GM21825 (cell line): ENCODE measurements around the gene TENM4.

ENCODE experiments used
- ATAC-seq: cut with Tn5 transposase; IDR thresholded peaks from one replicate; pipeline ENCODE4 v1.9.1; 2021; ENCODE audit warnings: mild to moderate bottlenecking, moderate library complexity; ENCODE audit not compliant: unreplicated experiment

TENM4 gene

DNA sequence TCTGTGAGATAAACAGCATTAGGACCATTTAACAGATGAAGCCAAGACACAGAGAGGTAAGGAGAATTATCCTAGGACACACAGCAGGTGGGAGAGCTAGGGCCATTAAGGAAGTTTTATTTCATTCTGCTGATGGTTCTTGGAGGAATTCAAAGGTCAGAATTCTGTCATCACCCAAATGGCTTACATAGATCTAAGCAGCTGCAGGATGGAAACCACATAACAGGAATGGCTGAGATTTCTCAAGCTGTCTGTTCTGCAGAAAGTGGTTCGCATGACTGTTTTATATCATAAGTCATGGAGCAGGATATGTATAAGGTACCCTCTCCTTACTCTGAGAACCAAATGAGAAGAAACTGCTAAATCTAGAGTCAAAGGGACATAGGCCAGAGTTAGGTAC lies 702.9 kb downstream of the TENM4 start:
- ATAC-seq: no peak

DNA sequence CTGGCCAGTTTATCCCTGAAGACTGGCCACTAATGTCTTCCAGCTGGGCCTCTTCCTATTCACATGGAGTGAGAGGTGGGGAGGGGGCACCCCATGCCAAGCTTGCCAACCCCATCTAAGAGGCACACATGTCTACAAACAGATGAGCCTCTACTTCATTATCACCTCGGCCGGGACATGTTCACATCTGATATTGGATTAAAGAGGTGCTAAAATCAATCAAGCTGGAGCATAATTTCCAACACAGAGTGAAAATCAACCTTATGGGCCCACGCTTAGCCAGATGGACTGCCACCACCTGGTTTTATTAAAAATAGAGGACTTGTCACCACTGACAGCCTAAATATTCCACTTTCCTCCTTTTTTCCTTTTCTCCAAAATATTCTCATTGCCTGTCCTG lies 703.5 kb downstream of the TENM4 start:
- no peak for ATAC-seq

DNA sequence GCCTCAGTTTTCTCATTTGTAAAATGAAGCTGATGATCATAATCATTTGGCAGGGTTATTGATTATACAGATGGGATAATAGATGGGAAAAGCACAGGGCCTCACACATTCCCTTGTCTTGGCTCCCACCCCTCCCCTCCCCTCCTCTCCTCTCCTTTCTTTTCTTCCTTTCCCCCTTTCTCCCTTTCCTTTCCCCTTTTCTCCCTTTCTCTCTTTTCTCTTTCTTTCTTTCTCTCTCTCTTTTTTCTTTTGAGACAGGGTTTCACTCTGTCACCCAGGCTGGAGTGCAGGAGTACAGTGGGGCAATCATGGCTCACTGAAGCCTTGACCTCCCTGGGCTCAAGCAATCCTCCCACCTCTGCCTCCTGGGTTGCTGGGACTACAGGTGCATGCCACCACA lies 705.1 kb downstream of the TENM4 start:
- no peak for ATAC-seq

DNA sequence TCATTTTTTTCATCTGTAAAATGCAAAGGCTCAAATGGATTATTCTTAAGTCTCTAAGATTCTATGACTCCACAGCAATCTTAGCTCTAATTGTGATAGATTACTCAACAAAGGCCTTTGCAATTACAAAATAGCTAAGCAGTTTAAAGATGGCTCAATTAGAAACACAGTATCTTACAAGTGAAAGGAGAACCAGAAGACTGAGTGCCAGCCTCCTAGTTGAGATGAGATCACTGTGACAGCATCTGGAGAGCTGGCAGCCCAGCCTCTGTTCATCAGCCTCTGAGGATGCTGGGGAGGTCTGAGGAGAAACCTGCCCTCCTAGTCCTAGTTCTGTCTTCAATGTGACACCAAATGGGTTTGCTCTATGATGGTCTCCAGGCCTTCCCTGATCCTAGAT lies 707.8 kb downstream of the TENM4 start:
- ATAC-seq: no peak

DNA sequence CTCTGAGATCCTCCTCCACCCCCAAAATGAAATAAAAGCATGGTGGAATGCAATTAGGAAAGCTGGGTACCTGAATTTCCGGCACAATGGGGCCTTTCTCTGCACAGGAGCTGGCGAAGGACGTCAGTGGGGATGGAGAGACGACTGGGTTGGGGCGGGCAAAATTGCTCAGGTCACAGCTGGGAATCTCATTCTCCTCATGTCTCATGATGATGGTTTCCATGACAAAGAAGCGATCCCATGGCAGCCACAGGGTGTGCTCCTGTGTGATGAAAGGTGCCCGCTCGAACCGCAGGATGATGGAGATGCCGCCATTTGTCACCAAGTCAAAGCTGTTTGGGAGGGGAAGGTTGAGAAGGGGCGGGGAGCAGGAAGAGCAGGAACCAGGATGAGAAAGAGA lies 708.6 kb downstream of the TENM4 start:
- ATAC-seq: no peak

DNA sequence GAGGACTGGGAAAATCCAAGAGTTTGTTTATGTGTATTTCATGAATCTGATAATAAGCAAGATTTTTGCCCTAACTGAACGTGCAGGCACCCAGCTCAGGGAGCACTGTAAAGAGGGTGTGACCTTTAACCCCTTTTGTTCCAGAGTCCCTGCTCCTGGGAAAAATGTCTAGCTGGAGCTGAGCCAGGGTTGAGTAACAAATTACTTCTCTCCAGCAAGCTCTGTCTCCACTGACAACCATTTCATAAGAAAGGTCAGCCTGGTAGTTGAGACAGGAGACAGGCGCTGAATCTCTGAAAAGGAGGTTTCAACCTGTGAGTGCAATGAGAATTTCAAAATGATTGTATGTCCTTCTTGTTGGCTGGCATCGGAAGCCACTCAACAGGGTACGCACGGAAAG lies 709.8 kb downstream of the TENM4 start:
- ATAC-seq: no peak

DNA sequence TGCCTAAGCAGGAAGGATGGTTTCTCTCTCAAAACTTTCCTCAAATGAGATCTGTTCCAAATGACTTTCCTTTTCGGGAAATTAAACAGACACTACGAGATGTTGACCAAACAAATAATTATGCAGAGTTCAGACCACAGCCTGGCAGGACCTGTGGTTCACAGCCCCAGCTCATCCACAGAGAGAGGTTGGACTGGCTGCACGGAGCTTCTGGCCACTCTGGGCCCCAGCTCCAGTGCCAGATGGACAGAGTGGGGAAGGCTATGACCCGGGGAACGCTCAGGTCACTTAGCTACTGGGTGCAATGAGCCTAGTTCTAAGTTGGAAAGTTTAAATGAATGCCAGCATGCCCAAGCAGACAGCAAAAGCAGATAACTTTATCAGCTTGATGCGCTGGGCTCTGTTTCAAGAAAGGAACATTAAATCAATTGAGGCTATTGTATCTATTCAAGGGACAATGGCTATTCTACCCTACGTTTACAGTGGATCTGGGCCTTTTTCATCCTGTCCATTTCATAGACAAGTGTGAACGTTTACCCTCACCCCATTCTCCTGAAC lies 710.5 kb downstream of the TENM4 start:
- no peak for ATAC-seq

DNA sequence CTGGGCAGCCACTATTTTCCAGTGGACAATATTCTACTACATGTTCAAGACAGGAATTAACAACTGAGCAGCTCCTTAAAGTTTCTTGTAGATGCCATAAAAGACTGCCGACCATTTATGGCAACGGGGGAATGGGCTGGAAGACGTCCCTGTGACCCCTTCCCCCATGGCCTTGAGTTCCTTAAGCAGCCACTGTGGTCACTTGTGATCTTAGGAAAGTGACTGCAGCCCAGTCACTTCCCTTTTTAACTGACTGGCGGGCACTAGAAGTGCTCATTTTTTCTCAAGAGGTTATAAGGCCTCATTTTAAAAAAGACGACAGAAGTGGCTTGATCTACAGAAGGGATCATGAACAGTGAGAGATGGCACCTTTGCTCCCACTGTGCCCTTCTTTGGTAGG lies 713.0 kb downstream of the TENM4 start:
- ATAC-seq: no peak

DNA sequence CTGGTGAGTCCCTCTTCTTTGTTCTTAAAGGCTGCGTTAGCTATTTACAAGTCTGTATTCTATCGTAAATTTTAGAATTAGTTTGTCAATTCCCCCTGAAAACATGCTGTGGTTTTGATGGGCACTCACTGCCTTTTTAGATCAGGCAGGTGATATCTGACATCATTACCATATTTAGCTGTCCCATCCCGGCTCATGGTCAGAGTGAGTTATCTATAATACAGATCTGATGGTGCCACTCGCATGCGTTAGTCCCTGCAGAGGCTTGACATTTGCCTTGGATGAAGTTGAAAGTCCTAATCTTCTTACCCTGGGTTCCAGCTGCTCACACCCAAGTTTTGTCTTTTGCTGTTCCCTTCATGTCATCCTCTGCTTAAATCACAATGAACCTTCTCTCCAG lies 715.6 kb downstream of the TENM4 start:
- no peak for ATAC-seq

DNA sequence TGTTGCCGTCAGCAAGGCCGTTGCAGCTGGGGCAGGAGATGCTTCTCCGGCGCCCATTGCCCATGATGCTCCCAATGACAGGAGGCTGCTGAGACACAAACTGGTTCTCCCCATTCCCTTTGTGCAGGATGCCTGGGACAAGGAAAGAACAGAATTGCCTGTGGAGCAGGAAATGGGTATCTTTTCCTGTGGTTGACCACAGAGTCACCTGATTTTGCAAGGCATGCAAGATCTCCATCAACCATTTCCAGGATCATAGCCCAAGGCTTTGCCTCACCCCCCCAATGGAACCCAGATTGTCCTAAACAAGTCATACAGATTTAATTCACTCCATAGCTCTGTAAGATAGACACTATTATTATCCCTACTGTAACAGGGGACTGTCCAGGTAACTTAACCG lies 718.0 kb downstream of the TENM4 start:
- no peak for ATAC-seq

DNA sequence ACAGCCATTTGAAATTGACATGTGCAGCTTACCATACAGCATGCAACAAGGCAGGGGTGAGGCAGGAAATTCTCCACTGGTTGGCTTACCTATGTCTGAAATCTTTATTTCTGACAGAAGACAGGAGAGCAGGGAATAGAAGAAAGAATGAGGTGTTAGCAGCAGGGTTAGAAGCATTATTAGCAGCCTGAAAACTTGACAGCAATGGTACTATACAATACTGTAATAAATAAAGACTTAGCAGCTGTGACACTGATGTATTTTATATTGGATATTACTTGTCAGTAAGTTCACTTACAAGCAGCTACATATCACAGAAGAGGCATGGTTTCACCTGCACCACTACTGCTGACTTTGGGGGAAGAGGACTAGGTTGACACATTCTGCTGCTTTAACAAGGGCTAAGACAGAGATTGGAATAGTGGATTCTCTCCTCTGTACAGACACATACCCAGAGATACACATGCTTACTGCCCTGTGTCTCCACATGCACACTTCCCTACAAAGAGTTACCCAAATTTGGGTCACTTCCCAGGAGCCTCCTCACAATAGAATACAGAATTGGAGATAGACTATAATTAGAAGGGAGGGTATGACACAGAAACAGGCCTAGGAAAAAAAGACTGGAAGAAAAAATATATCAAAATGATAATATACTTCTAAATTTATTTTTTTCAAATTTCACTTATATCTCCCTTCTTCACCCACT lies 720.4 kb downstream of the TENM4 start:
- ATAC-seq: no peak

DNA sequence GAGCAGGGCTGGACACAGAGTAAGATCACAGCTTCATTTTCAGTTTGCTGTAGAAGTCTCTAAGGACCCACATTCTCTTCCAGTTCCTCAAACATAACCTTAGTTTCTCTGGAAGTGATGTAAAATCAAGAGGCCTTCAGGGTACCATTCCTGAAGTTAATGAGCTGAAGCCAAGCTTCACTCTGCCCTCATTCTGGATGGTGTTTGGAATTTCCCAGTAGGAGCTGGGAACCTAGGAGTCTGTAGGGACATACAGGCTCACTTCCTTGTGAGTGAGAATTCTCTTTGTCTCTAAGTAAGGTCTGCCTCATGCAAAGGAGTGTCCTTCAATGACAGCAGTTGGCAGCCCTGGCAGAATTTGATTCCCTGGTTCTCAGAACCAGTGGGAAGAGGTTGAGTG lies 723.8 kb downstream of the TENM4 start:
- ATAC-seq: no peak

DNA sequence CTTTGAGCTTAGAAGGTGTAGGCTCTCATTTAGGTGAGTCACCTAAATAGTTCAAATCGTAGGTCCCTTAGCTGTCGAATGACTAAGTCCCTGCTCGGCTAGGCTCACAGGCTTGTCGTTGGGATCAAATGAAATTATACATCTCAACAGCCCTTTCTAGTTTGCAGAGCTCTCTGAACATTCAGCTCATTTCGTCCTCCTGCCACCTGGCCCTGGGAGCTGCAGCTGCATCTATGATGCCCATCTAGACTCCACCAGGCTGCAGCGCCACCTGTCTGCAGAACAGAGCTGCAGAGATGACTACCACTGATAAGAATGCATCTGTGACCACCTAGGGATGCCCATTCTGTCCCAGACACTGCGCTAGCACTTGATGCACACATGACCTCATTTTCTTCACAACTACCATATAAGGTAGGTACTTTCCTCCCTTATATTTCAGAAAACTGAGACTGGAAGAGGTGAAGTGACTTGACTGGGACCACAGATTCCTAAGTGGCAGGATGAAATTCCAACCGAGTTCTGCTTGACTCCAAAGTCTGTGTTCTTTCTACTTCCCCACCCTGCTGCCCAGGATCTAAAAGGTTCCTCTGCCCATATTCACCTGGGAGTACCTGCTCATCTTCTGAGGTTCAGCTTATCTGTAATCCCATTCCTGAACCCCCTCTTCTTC lies 725.1 kb downstream of the TENM4 start:
- ATAC-seq: no peak

DNA sequence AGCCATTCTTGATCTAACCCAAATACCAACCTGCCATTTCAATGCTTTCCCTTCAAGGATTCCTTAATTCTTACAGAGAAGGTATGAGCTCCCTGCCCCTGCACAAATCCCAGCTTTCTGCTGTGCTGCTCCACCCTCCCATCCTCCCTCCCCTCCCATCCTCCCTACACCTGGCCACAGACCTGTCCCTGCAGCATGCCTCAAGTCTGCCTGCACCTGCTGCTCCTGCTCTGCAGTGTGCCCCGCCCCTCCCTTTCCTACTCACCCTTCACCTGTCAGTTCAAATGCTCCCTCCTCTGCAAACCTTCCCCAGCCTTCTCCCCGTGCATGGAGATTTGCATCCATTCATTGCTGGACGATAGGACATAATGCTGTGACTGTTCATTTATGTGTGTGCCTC lies 726.3 kb downstream of the TENM4 start:
- ATAC-seq: no peak

DNA sequence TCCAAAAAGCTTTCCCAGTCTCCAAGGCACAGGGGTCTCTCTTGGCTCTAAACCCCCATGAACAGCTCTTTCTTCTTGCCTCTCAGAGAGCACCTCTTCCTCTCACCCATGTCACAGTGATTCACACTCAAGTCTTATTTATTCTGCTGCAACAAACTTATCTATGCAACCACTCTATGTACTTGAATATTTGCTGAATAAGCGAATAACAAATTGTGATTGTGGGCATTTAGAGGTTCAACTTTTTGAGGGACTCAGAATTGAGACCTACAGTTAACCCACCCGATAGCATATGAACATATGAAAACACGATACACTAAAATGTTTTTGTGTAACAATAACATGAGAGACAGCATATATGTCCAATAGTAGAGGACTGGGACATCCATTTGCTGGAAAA lies 729.1 kb downstream of the TENM4 start:
- ATAC-seq: no peak

DNA sequence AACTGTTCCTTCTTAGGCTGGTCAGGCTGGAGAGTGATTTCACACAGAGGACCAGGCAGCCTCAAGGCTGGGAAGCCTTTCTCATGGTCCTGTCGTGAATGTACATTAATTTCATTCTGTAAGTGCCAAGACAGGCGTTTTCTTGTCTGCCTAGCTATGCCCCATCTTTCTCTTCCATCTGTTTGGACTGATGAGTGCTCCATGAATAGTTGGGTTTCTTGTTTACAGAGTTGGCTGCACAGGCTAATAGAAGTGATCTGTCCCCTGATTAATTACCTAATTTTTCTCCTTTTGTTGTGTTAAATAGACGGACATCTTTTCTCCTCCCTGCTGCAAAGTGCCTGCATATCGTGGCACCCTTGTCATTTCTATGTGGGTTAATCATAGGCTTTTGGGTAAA lies 730.4 kb downstream of the TENM4 start:
- ATAC-seq: no peak

DNA sequence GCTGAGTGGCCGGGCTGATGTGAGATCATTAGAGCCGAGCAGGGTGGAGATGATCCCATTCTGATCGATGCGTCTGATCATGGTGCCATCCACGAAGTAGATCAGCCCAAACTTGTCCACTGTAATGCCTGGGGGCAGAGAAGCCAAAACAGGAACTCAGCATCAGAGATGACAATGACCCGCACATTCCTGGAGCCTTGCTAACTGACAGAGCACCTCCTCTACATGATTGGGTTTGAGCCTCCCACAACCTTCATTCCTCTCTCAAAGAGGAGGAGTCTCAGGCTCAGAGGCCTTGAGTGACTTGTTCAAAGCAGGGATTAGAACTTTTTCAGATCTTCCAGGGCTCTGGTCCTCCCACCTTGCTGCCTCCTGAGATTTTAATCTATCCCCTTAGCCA lies 732.4 kb downstream of the TENM4 start:
- ATAC-seq: no peak

DNA sequence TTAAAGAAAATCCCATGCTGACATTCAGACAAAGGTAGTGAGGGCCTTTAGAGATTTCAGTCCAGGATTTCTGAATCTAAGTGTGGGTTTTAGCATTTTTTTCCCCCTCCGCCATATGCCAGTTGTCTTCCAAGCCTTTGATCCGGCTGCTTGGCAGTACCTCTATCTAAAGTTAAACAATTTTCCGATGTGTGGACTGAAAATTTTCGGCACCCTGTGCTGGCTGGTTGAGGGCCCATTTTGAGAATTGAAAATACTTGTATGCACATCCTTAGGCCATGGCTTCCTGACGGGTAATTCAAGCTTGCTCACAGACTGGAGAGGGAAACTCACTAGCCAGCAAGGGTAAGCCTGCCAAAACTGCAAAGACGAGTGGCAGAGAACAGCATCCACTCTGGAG lies 734.3 kb downstream of the TENM4 start:
- ATAC-seq: no peak

DNA sequence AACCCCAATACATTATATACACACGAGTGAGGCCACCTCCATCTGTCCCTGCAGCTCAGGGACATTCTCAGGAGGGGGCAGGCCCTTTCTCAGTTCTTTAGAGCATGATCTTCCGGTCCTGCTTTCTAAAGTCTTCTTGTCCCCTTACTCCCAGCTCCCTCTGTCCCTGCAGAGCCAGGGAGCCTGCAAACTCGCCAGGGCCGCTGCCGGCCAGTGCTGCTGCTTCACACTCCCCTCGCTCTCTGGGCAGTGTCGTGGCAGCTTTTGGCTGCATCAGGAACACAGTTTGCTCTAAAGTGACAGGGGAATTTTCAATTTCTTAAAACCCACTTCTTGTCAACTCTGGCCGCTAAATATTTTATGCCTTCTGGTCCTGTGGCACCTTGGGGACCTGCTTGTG lies 736.0 kb downstream of the TENM4 start:
- no peak for ATAC-seq

DNA sequence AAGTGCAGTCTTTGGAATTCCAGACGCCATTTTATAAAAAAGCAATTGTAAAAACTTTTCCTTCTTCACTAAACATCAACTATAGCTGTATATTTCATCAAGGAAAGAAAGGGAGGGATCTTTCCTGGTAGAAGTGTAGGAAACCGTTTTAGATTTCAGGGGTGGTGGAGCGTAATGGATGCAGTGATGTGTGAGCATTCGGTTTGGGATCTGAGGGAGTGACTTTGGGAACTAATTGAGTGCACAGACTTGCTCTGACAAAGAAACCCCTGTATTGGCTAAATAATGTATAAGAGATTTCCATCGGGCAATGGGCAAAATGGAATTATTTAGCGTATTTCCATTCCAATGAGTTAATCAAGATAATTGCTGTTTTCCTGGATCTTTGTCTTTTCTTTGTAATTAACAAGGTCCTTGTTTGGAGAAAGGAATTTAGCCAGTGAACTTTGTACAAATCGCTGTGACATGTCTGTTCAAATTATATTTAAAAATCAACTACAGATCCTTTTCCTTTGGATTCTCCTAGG lies 741.2 kb downstream of the TENM4 start:
- ATAC-seq: no peak

DNA sequence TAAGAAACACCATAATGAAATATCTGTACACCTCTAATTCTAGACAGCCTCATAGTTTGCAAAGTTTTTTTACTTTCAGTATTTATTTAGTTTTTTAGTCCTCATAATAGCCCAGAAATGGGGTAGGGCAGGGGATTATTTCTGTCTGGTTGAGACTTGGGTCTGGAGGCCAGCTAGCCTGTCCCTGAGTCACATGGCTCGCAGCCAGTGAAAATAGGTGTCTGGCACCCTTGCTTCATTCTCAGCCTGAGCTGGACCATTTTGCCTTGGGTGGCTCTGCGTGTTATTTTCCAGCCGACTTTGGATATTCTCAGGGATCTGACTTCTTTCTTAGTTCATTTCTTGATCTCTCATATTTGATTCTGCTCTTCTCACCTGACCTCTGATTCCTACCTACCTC lies 742.2 kb downstream of the TENM4 start:
- ATAC-seq: no peak

DNA sequence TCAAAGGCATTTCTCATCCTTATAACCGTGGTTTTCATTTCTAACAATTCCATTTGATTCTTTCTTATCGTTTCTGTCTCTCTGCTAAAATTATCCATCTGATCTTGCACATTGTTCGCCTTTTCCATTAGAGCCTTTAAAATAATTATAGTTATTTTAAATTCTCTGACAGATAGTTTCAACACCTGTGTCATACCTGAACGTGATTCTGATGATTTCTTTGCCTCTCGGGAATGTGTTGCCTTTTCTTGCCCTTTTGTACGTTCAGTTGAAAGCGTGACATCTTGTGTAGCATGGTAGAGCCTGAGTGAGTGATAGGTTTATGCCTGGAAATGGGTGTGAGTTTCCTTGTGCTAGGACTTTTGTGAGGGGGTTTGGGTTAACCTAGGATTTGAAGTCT lies 744.7 kb downstream of the TENM4 start:
- no peak for ATAC-seq
